Activated T-helper 1 cell treated with anti-CD3 and anti-CD28 coated beads, Interleukin-12 subunit alpha, Interleukin-12 subunit beta, Interleukin-2, Interleukin-4 antibody, amounts not matched to agents 30 ng/mL and 10 ng/mL and 1 ng/mL, durations not matched to agents 14 hours and 24 hours and 36 hours (primary cell): ENCODE results near the gene HMX3. TPM values are rescaled to one million over a fixed set of nuclear protein-coding genes. Genes with fewer than 3 reads are reported as not detected.
"Not testable (repeated sequence)": the region's sequence is repeated elsewhere in the genome, so short reads cannot be mapped to it uniquely, and the experiment has no call there.

Experiments used
- DNase-seq: peaks from one replicate; pipeline ENCODE4 v3.0.0; 2021; ENCODE audit warnings: low spot score
- H3K27ac Mint-ChIP-seq: one replicate; pipeline ENCODE4 v1.8.0; 2021; ENCODE audit warnings: mild to moderate bottlenecking, mixed read lengths
- H3K27me3 Mint-ChIP-seq: one replicate; pipeline ENCODE4 v1.8.0; 2022; ENCODE audit warnings: mild to moderate bottlenecking, moderate library complexity, mixed read lengths; ENCODE audit not compliant: insufficient read depth
- H3K36me3 Mint-ChIP-seq: one replicate; pipeline ENCODE4 v1.8.0; 2021; ENCODE audit warnings: low read depth, mixed read lengths
- H3K4me1 Mint-ChIP-seq: one replicate; pipeline ENCODE4 v1.8.0; 2021; ENCODE audit warnings: low read depth, mixed read lengths
- H3K4me3 Mint-ChIP-seq: one replicate; pipeline ENCODE4 v1.8.0; 2021; ENCODE audit warnings: mild to moderate bottlenecking, moderate library complexity, mixed read lengths
- H3K9me3 Mint-ChIP-seq: one replicate; pipeline ENCODE4 v1.8.0; 2021; ENCODE audit warnings: mixed read lengths
- intact Hi-C: fragments of 100-400 bp; cut with micrococcal nuclease; formaldehyde crosslinking; loops from one replicate; pipeline ENCODE4 v1.15.1; 2024
- total RNA-seq: library from RNA; stranded (reverse); gene quantifications from 2 replicates; pipeline ENCODE4 v1.2.3, GENCODE V29; 2022

Gene HMX3
- total RNA-seq, 1 donor from 2014 or later: not detected

DNA sequence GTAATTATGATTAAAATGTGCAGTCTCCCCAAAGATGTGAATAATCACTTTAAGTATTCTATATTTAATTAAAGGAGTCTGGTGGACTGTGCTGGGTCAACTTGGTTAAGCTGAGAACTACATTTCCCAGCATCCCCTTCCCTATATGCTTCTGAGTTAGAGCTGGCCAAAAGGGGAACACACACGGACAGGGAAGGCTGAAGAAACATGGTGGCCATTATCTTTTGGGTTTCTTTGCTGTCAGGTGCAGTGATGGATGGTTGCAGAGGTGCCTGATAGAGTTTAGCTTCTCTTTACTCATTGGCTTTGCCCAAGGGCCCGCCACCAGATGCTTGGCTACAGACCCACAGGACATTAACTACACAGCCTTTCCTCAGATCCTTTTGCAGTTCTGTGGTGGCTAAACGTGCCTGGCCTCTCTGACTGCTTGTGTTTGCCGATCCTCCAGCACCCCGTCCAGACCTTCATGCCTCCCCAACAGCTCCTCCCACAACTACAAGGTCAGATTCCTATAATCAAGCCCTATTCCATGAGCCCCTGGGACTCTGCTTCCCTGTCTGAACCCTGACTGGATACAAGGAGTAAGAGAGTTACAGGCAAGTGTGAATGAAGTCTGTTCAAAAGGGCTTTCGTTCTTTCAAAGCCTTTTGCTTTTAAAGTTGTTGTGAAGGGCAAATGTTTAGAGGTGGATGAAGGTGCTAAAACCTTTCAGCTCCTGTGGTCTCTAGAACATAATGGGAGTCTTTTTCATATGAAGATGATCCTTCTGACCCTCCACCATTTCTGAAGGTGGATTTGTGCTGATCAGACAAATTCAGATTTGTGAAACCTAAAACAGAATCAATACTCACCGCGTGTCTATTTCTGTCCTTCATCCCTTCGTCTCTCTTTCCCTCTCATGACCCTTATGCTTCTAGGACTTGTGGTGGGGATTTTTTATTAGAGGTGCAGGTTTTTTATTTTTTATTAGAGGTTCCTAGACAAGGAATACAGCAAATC, 39.9 kb downstream of the HMX3 start:
- peaks cover 57% of the 10 kb centered on the region for H3K36me3 Mint-ChIP-seq
- H3K4me3 Mint-ChIP-seq: no peak overlapping the region
- H3K9me3 Mint-ChIP-seq: peaks cover 11% of the 10 kb centered on the region

GRCh38 chr10:123178390-123178789, 42.6 kb downstream of the HMX3 start:
- intact Hi-C loops, H3K4me1 Mint-ChIP-seq, DNase-seq, H3K4me3 Mint-ChIP-seq, H3K27me3 Mint-ChIP-seq, H3K27ac Mint-ChIP-seq: not testable (repeated sequence)
- Mint-ChIP-seq H3K36me3 (peaks cover 52% of the 10 kb centered on the region), H3K9me3 (peaks cover 14% of the 10 kb centered on the region)

More for the DNA sequence above, 39.9 kb downstream of the HMX3 start:
- Mint-ChIP-seq H3K27me3 (no peaks in the 10 kb centered on the region), H3K27ac (no peak overlapping the region), H3K4me1 (no peaks in the 10 kb centered on the region)
- no peak for DNase-seq
- intact Hi-C loops: no loop called here

- Mint-ChIP-seq H3K9me3 (peaks cover 30% of the 10 kb centered on the region), H3K36me3 (peaks cover 42% of the 10 kb centered on the region), H3K4me1 (no peaks in the 10 kb centered on the region), H3K4me3 (no peak overlapping the region), H3K27ac (no peak overlapping the region), H3K27me3 (no peaks in the 10 kb centered on the region)
- DNase-seq: no peak
- intact Hi-C loops: no loop called here
Observed at GRCh38 chr10:123180101-123181090, 44.6 kb downstream of the HMX3 start.

DNA sequence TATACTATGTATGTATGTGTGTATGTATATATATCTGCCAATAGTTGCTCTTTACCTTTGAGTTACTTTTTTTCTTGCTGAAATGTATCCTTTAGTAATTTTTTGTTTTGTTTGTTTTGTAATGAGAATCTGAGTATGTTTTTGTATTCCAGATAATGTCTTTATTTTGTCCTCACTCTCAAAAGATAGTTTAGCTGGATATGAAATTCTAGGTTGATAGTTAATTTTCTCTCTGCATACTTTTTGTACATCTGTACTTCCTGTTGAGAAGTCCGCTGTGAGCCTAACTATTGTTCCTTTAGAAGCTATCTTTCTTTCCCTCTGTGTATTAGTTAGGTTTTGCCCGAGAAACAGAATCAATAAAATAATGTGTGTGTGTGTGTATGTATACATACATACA, 48.0 kb downstream of the HMX3 start:
- H3K36me3 Mint-ChIP-seq: peaks cover 25% of the 10 kb centered on the region
- peaks cover 27% of the 10 kb centered on the region for H3K9me3 Mint-ChIP-seq

GRCh38 chr10:123187781-123188180, 52.0 kb downstream of the HMX3 start:
- Mint-ChIP-seq H3K4me3 (no peak overlapping the region), H3K36me3 (peaks cover 24% of the 10 kb centered on the region), H3K9me3 (peaks cover 27% of the 10 kb centered on the region), H3K4me1 (no peaks in the 10 kb centered on the region), H3K27ac (no peak overlapping the region), H3K27me3 (no peaks in the 10 kb centered on the region)
- intact Hi-C loops: no loop called here
- no peak for DNase-seq

More for the DNA sequence above, 48.0 kb downstream of the HMX3 start:
- intact Hi-C loops: no loop called here
- H3K27me3 Mint-ChIP-seq: no peaks in the 10 kb centered on the region
- no peaks in the 10 kb centered on the region for H3K4me1 Mint-ChIP-seq
- DNase-seq: no peak
- no peak overlapping the region for H3K4me3 Mint-ChIP-seq
- no peak overlapping the region for H3K27ac Mint-ChIP-seq

Other genes starting within 250 kb of the HMX3 start
- gene FAM24A, start 225.4 kb upstream of the HMX3 start, total RNA-seq: not detected in 2 replicates
- gene C10orf88, start 181.7 kb upstream of the HMX3 start, total RNA-seq: 11.8 and 14.1 TPM in 2 replicates
- gene PSTK, start 155.6 kb upstream of the HMX3 start, total RNA-seq: 4.5 and 4.8 TPM in 2 replicates
- 17.4 and 21.9 TPM in 2 replicates for gene IKZF5, start 127.2 kb upstream of the HMX3 start, total RNA-seq
- 25.8 and 26.5 TPM in 2 replicates for gene ACADSB, start 127.0 kb upstream of the HMX3 start, total RNA-seq
- not detected in 2 replicates for gene HMX2, start 12.2 kb downstream of the HMX3 start, total RNA-seq
- 197 and 201 TPM in 2 replicates for gene BUB3, start 18.4 kb downstream of the HMX3 start, total RNA-seq